K562 (cell line): ENCODE measurements around the gene SLC44A2. TPM values are rescaled to one million over a fixed set of nuclear protein-coding genes. Genes with fewer than 3 reads are reported as not detected.

Source experiments
- ATAC-seq: fragments of 200-7000 bp; cut with Tn5 transposase; 3 replicates; pipeline ENCODE4 v1.9.1; 2020; ENCODE audit warnings: moderate library complexity
- BruUV-seq: library from RNA; stranded (reverse); fragments of 400-500 nt; replicated peaks from 2 replicates; lab custom pipeline; 2021; lab: Mats Ljungman, UMichigan
- CTCF ChIA-PET: fragments of 300-600 bp; formaldehyde crosslinking; extraction: SDS; loops from one replicate; lab custom pipeline; 2021; ENCODE audit warnings: low intra/inter-chr PET ratio; lab: Yijun Ruan, JAX
- POLR2A ChIA-PET: fragments of 300-600, 350-650 bp; sonication (Branson Sonifier 250); formaldehyde crosslinking; extraction: SDS; loops from one replicate; lab custom pipeline; 2021; ENCODE audit warnings: antibody characterized with exemption, inconsistent platforms; lab: Yijun Ruan, JAX
- DNase-seq, 4 experiments: peaks; one replicate each; pipeline versions ENCODE4 v3.0.0 to v3.0.0-alpha.2; 2011 to 2018; ENCODE audit warnings: low spot score in 3 of 4, mixed read lengths in 3 of 4; ENCODE audit errors: extremely low read depth in 1 of 4
- FAIRE-seq: peaks from 2 replicates; lab custom pipeline; 2011; peaks lifted over from hg19 to GRCh38; lab: Jason Lieb, UNC
- H2AFZ ChIP-seq: 2 replicates; pipeline ENCODE4 v1.6.0; 2011; ENCODE audit warnings: low read depth, low read length, control low read depth, inconsistent platforms
- H3K27ac ChIP-seq: fragments of 200-600 bp; 3 replicates; pipeline ENCODE4 v1.8.0; 2011; ENCODE audit warnings: low read depth, mild to moderate bottlenecking, control low read depth, inconsistent platforms, low read length, moderate library complexity, mixed read lengths; ENCODE audit errors: extremely low read depth
- H3K27me3 ChIP-seq, 2 experiments: fragments of 300-600 bp in 1 of 2; 2 replicates in 1 of 2; 3 replicates in 1 of 2; pipeline versions ENCODE4 v1.6.0 to v1.8.0; 2011; ENCODE audit warnings: inconsistent platforms in 2 of 2, low read length in 2 of 2, mild to moderate bottlenecking in 1 of 2, mixed read lengths in 1 of 2, moderate library complexity in 1 of 2; ENCODE audit not compliant: control insufficient read depth in 2 of 2, insufficient read depth in 2 of 2
- H3K36me3 ChIP-seq: fragments of 300-600 bp; 3 replicates; pipeline ENCODE4 v1.8.0; 2011; ENCODE audit warnings: mild to moderate bottlenecking, low read length, inconsistent platforms; ENCODE audit not compliant: control insufficient read depth, insufficient read depth
- H3K4me1 ChIP-seq, 2 experiments: fragments of 200-600 bp in 1 of 2; replicated peaks in 1 of 2; 2 replicates in 1 of 2; 3 replicates in 1 of 2; pipeline versions ENCODE4 v1.5.1 to v1.8.0; 2011; ENCODE audit warnings: inconsistent platforms in 2 of 2, low read length in 2 of 2, mild to moderate bottlenecking in 1 of 2, mixed read lengths in 1 of 2, moderate library complexity in 1 of 2; ENCODE audit not compliant: control insufficient read depth in 2 of 2, insufficient read depth in 2 of 2
- H3K4me2 ChIP-seq: 2 replicates; pipeline ENCODE4 v1.6.1; 2011; ENCODE audit warnings: low read length, control low read depth, inconsistent platforms, mixed read lengths; ENCODE audit not compliant: insufficient read depth
- H3K4me3 ChIP-seq: fragments of 200-600 bp; sonication (generic), shearing (Covaris generic); 2 replicates; pipeline ENCODE4 v1.5.1; 2016; ENCODE audit warnings: control low read depth, inconsistent platforms
- H3K79me2 ChIP-seq: fragments of 200-600 bp; 3 replicates; pipeline ENCODE4 v1.8.0; 2011; ENCODE audit warnings: low read length, inconsistent platforms; ENCODE audit not compliant: control insufficient read depth, insufficient read depth
- H3K9ac ChIP-seq, 2 experiments: 2 replicates each; pipeline versions ENCODE4 v1.6.0 to v1.6.1; 2011; ENCODE audit warnings: low read depth in 2 of 2, low read length in 2 of 2, control low read depth in 1 of 2, inconsistent platforms in 1 of 2, mild to moderate bottlenecking in 1 of 2, mixed read lengths in 1 of 2; ENCODE audit not compliant: insufficient read depth in 1 of 2
- H3K9me1 ChIP-seq: one replicate; pipeline ENCODE4 v1.6.0; 2011; ENCODE audit warnings: inconsistent platforms, mild to moderate bottlenecking, low read length, moderate library complexity; ENCODE audit not compliant: control insufficient read depth, insufficient read depth
- H3K9me3 ChIP-seq: replicated peaks from 2 replicates; pipeline ENCODE4 v1.5.1; 2011; ENCODE audit warnings: low read depth, low read length, inconsistent platforms; ENCODE audit not compliant: control insufficient read depth, insufficient read depth
- H4K20me1 ChIP-seq: replicated peaks from 2 replicates; pipeline ENCODE4 v1.6.1; 2011; ENCODE audit warnings: low read length, inconsistent platforms, mixed read lengths; ENCODE audit not compliant: control insufficient read depth, insufficient read depth
- CEBPB ChIP-seq: fragments of 450-650 bp; IDR thresholded peaks from 2 replicates; pipeline ENCODE4 v1.6.1; 2016; ENCODE audit warnings: missing genetic modification characterization, missing compliant biosample characterization
- HDAC6 ChIP-seq: IDR thresholded peaks from 2 replicates; pipeline ENCODE4 v1.6.1; 2012; ENCODE audit warnings: low read depth, mild to moderate bottlenecking, control low read depth, inconsistent platforms, low read length, moderate library complexity
- RFX1 ChIP-seq: fragments of 450-650 bp; IDR thresholded peaks from 2 replicates; pipeline ENCODE4 v1.6.1; 2016; ENCODE audit warnings: mild to moderate bottlenecking, moderate library complexity
- SP1 ChIP-seq: sonication (generic); formaldehyde crosslinking; IDR thresholded peaks from 2 replicates; pipeline ENCODE4 v1.8.1; 2022; ENCODE audit warnings: mild to moderate bottlenecking, missing genetic modification reagents
- TCF7 ChIP-seq: sonication (generic); IDR thresholded peaks from 2 replicates; pipeline ENCODE4 v1.6.1; 2016; ENCODE audit warnings: antibody characterized with exemption, borderline replicate concordance
- ZNF282 ChIP-seq: sonication (generic); formaldehyde crosslinking; IDR thresholded peaks from 2 replicates; pipeline ENCODE4 v1.8.1; 2023; ENCODE audit warnings: missing genetic modification reagents
- ZNF384 ChIP-seq: IDR thresholded peaks from 2 replicates; pipeline ENCODE4 v1.6.1; 2012; ENCODE audit warnings: low read depth, low read length, improper control_type of control experiment
- WGBS: fragments of 100-300 bp; shearing (Covaris generic); methylation state at CpG from one replicate; pipeline ENCODE4 v1.1.6; 2016; ENCODE audit warnings: low coverage, mixed read lengths; ENCODE audit not compliant: insufficient coverage; ENCODE audit errors: missing lambda C conversion rate; 5-methylcytosine and 5-hydroxymethylcytosine counted together
- in situ Hi-C: fragments of 300-500 bp; cut with MboI; formaldehyde crosslinking; loops from 4 replicates; pipeline ENCODE4 v1.15.0; 2018; ENCODE audit warnings: inconsistent platforms, mixed read lengths
- intact Hi-C: fragments of 100-400 bp; cut with micrococcal nuclease; formaldehyde crosslinking; loops from 2 replicates; pipeline ENCODE4 v1.14.2; 2022
- polyA plus RNA-seq, 8 experiments: library from polyadenylated mRNA; depleted of rRNA in 4 of 8; stranded (reverse) in 5 of 8; unstranded in 3 of 8; fragments of >200 nt; fragmentation: Nextera tagmentation in 2 of 8; fragmentation: Illumina TruSeq in 1 of 8; extraction: Ambion mirVana in 2 of 8; extraction: Trizol in 1 of 8; gene quantifications; 2 replicates each; pipeline versions ENCODE4 v1.2.1 to v1.2.3, GENCODE V29; 2011 to 2014; ENCODE audit warnings: inconsistent platforms in 1 of 8, missing spikeins in 1 of 8
- total RNA-seq, 7 experiments: library from RNA; depleted of rRNA in 6 of 7; stranded (reverse); fragments of >200 nt in 6 of 7; fragmentation: Illumina TruSeq in 2 of 7; extraction: Trizol in 2 of 7; gene quantifications; 2 replicates each; pipeline versions ENCODE4 v1.2.1 to v1.2.3, GENCODE V29; 2011 to 2021; ENCODE audit warnings: low replicate concordance in 1 of 7
- TF ChIP-seq, protein P1 (sequence below): fragments of 250-450 bp; sonication (Bioruptor Pico); IDR thresholded peaks from 2 replicates; pipeline ENCODE4 v1.4.0; 2020; ENCODE audit warnings: borderline replicate concordance

Gene SLC44A2
- total and polyA plus RNA-seq, 9 of the 15 experiments (the other 6 are each of a cell fraction or from before 2014, with no cell fraction given), result 1.1 to 34.2 (median 8.1) TPM

DNA sequence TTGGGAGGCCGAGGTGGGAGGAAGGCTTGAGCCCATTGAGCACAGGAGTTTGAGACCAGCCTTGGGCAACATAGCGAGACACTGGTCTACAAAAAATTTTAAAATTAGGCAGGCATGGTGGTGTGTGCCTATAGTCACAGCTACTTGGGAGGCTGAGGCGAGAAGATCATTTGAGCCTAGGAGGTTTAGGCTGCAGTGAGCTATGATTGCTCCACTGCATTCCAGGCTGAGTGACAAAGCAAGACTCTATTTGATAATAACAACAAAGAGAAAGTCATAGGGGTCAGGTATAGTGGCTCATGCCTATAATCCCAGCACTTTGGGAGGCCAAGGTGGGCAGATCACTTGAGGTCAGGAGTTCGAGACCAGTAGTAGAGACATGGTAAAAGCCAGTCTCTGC is 4.6 kb upstream of the SLC44A2 start:
- H3K79me2 ChIP-seq, result peaks cover 6% of the 10 kb centered on the region; the same call in 2 of the 3 replicates
- no peaks in the 10 kb centered on the region for H3K9me3 ChIP-seq
- no peak for TF ChIP-seq TCF7
- TF ChIP-seq HDAC6, result no peak
- TF ChIP-seq ZNF384, result no peak
- 0 out of 2 replicates have a peak, but pooled peaks have one; percentile 15 for TF ChIP-seq CEBPB (tag)
- TF ChIP-seq ZNF282 (CRISPR knock-in tag), result no peak
- TF ChIP-seq SP1, result 0 out of 2 replicates have a peak, but pooled peaks have one; percentile 24
- TF ChIP-seq, protein P1, sequence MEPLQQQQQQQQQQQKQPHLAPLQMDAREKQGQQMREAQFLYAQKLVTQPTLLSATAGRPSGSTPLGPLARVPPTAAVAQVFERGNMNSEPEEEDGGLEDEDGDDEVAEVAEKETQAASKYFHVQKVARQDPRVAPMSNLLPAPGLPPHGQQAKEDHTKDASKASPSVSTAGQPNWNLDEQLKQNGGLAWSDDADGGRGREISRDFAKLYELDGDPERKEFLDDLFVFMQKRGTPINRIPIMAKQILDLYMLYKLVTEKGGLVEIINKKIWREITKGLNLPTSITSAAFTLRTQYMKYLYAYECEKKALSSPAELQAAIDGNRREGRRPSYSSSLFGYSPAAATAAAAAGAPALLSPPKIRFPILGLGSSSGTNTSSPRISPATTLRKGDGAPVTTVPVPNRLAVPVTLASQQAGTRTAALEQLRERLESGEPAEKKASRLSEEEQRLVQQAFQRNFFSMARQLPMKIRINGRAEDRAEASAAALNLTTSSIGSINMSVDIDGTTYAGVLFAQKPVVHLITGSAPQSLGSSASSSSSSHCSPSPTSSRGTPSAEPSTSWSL (CRISPR knock-in tag), result no peak
- TF ChIP-seq RFX1, result no peak
- H3K4me3 ChIP-seq, result no peak overlapping the region
- H3K36me3 ChIP-seq, result no peaks in the 10 kb centered on the region
- H3K4me2 ChIP-seq, result no peak overlapping the region
- DNase-seq, result peak in 1 of 4 experiments; percentile 13
- no peak overlapping the region for H2AFZ ChIP-seq
- peaks cover 23 to 39% of the 10 kb centered on the region in 2 experiments for H3K4me1 ChIP-seq
- CTCF ChIA-PET, result no interaction called here
- peaks cover 3% of the 10 kb centered on the region for H3K9me1 ChIP-seq
- in situ Hi-C loops, result no loop called here
- no peaks in the 10 kb centered on the region for H4K20me1 ChIP-seq
- ATAC-seq, result no peak
- FAIRE-seq, result peak; percentile 58
- POLR2A ChIA-PET, result interaction anchor here (0.8 to 1.4 kb wide), 2 partner anchors 19 to 38 kb away, joined by 3 to 4 read pairs; no protein-coding TSS in a partner anchor
- WGBS, result 65% methylated on average over 4 of the region's 4 CpGs
- H3K27me3 ChIP-seq, result no peaks in the 10 kb centered on the region
- intact Hi-C loops, result no loop called here
- no peak overlapping the region for H3K27ac ChIP-seq
- no peak overlapping the region for H3K9ac ChIP-seq
- BruUV-seq, result no TSS peak
